Left lobe of liver (tissue), 2 donors: Measurements from ENCODE around the gene UHMK1. TPM values are rescaled to one million over a fixed set of nuclear protein-coding genes. Genes with fewer than 3 reads are reported as not detected.
A peak's percentile ranks its signal among the peaks of the same experiment; 100 is the strongest.
"Not testable (repeated sequence)": the region's sequence is repeated elsewhere in the genome, so short reads cannot be mapped to it uniquely, and the experiment has no call there.

Experiments used
- ATAC-seq: fragments of 200-7000 bp; cut with Tn5 transposase; one replicate; pipeline ENCODE4 v1.9.1; 2020; ENCODE audit warnings: mild to moderate bottlenecking, moderate library complexity
- DNase-seq: peaks from one replicate; pipeline ENCODE4 v3.0.0-alpha.2; 2020; ENCODE audit warnings: low spot score
- total RNA-seq: library from RNA; stranded (reverse); gene quantifications from one replicate; pipeline ENCODE4 v1.2.1, GENCODE V29; 2021
- donor health status: DM: no; HTN: no; CAD: no; lungs with moderate emphysema.
- donor health status: DM: no; HTN: yes; CAD: no.

The UHMK1 gene
- 35.8 TPM for total RNA-seq

- DNase-seq (peak; percentile 90), ATAC-seq (peak; percentile 99)
These were observed at the start of gene UHMK1 for GRCh38 chr1:162497723-162498495. Gene UHMK1 (plus strand): TSS chr1:162497818. CDS start chr1:162498001, 183 bp downstream.

GRCh38 chr1:162454361-162454760 is 43.3 kb upstream of the UHMK1 start:
- not testable (repeated sequence) for ATAC-seq, DNase-seq

DNA sequence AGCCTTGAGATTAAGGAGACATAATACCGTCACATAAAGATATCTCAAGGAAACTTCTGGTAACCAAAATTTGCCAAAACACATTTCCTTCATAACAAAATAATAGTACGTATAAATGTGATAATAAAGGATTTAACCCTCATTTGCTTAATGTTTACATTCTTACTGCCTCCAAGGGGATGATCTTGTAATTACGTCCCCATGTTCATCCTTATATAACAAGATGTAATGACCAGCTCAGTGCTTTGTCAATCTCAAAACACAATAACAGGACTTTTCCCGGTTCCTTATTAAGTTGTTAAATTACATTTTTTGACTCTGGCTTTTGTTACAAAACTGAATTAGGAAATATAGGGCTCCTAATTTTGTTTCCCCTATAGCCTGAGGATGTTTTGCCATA is 41.3 kb upstream of the UHMK1 start:
- no peak for ATAC-seq

DNA sequence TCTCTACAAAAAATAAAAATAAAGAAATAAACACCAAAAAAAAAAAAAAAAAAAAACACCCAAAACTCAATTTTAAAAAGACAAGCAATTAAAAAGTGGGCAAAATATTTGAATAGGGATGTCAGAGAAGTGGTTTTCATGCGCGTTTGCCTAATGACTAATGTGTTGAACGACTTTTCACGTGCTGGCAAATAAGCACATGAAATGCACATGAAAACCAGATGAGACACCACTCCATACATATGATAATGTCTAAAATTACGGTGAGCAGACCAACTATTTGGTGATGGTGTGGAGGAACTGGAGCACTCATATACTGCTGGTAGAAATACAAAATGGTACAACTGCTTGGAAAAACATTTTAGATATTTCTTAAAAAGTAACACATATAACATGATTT is 39.4 kb upstream of the UHMK1 start:
- no peak for ATAC-seq

More for the DNA sequence above, 41.3 kb upstream of the UHMK1 start:
- no peak for DNase-seq

GRCh38 chr1:162462425-162462824 is 35.2 kb upstream of the UHMK1 start:
- ATAC-seq, DNase-seq: not testable (repeated sequence)

More for the DNA sequence above, 39.4 kb upstream of the UHMK1 start:
- DNase-seq: no peak

DNA sequence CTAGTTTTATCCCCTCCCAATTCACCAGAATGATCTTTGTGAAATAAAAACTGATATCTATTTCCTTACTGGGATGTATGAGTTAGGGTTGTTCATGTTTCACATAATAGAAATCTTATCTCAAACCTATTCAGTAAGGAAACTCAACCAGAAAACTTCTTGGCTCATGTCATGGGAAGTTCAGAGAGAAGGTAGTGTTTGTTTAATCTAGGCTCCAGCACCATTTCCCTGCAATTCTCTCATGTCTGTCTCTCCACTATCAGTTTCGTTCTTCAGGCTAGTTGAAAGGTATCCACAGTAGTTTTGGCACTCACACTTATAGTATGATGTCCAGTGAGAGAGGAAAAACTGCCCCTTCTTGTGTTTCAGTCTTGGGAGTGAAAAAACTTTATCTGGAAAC is 34.6 kb upstream of the UHMK1 start:
- ATAC-seq (no peak), DNase-seq (no peak)

DNA sequence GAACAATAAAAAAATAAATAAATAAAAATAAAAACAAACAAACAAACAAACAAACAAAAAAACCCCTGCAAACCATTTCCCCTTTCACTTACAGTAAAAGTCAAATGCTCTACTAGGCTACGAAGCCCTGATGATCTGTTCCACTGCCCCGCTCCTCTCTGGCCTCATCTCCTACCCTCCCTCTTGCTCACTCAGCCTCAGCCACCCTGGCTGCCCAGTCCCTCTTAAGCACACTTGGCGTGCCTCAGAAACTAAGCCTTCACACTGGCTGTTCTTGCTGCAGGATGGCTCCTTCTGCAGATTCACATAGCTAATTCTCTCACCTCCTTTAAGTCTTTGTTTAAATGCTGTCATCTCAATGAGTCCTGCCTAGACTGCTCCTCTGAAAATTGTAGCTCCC is 30.8 kb upstream of the UHMK1 start:
- no peak for DNase-seq
- no peak for ATAC-seq

DNA sequence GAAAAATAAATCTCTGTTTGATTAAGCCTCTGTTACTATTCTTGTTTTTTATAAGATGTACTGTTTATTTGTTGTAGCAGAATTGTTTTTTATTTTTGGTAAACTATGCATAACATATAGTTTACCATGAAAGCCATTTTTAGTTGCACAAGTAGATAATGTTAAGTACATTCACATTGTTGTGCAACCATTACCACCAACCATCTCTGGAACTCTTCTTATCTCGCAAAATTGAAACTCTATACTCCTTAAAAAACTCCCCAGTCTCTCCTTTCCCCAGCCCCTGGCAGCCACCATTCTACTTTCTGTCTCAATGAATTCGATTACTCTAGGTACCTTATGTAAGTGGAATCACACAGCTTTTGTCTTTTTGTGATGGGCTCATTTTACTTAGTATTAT is 27.4 kb upstream of the UHMK1 start:
- DNase-seq: no peak
- no peak for ATAC-seq

DNA sequence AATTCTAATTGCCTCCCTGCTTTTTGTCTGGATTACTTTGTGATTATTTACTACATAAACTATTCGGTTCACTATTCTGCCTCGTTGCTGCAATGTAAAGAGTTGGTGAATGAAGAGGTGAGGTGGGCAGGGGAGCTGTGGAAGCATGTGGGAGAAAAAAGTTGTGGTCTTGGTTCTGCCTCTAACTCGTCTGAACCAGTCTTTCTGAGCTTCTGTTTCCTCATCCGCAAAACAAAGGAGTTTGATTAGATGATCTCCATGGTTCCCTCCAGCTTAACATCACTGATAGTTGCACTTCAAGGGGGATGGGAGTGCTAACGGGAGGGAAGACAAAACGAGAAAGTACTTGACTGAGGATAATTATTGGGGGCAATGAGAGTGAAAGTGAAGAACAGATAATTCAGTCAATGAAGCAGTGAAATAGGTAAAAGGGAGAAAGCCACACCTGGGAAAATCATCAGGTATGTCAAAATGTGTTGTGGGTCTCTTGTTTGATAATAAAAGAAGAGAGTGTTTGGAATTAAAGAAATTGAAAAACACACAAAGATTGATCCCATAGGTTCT is 26.2 kb upstream of the UHMK1 start:
- no peak for ATAC-seq
- no peak for DNase-seq

- ATAC-seq: peak; percentile 90
- DNase-seq: peak; percentile 49
These were observed 22.5 kb upstream of the UHMK1 start for GRCh38 chr1:162475089-162475488.

- DNase-seq (no peak), ATAC-seq (no peak)
These were observed 22.0 kb upstream of the UHMK1 start for GRCh38 chr1:162475539-162476185.

GRCh38 chr1:162476620-162477019 is 21.0 kb upstream of the UHMK1 start:
- DNase-seq (no peak), ATAC-seq (no peak)

- no peak for DNase-seq
- no peak for ATAC-seq
These were observed 12.4 kb upstream of the UHMK1 start for GRCh38 chr1:162485236-162485635.

- no peak for ATAC-seq
- DNase-seq: no peak
These were observed 10.4 kb upstream of the UHMK1 start for GRCh38 chr1:162487241-162487640.

- no peak for ATAC-seq
- no peak for DNase-seq
These were observed 9.4 kb upstream of the UHMK1 start for GRCh38 chr1:162488219-162488618.

DNA sequence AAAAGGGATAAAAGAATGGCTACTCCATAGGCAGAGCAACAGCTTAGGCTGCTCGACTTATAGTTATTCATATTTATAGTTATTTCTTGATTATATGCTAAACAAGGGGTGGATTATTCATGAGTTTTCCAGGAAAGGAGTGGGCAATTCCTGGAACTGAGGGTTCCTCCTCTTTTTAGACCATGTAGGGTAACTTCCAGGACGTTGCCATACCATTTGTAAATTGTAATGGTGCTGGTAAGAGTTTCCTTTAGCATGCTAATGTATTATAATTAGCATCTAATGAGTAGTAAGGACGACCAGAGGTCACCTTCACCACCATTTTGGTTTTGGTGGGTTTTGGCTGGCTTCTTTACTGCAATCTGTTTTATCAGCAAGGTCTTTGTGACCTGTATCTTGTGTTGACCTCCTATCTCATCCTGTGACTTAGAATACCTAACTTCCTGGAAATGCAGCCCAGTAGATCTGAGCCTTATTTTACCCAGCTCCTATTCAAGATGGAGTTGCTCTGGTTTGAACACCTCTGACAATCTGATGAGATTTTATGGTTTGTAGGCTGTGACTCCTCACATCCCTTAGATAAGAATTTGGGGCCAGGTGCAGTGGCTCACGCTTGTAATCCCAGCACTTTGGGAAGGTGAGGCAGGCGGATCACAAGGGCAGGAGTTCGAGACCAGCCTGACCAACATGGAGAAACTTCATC is 1.9 kb upstream of the UHMK1 start:
- ATAC-seq, DNase-seq: not testable (repeated sequence)

GRCh38 chr1:162497104-162497722 is 405 bp upstream of the UHMK1 start:
- DNase-seq (no peak), ATAC-seq (no peak)

- DNase-seq (no peak), ATAC-seq (no peak)
These were observed 835 bp downstream of the UHMK1 start for GRCh38 chr1:162498496-162498810.

DNA sequence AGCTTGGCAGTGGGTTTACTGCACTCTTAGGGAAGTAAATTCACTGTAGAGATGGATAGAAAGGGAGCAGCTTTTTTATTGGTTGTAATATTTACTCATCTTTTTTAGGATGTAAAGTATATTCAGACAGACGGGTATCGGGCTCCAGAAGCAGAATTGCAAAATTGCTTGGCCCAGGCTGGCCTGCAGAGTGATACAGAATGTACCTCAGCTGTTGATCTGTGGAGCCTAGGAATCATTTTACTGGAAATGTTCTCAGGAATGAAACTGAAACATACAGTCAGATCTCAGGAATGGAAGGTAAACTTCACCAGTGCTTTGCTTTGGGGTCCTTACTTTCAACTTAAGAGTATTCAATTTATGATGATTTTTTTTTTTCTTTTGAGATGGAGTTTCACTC is 3.2 kb downstream of the UHMK1 start:
- DNase-seq (no peak), ATAC-seq (no peak)

DNA sequence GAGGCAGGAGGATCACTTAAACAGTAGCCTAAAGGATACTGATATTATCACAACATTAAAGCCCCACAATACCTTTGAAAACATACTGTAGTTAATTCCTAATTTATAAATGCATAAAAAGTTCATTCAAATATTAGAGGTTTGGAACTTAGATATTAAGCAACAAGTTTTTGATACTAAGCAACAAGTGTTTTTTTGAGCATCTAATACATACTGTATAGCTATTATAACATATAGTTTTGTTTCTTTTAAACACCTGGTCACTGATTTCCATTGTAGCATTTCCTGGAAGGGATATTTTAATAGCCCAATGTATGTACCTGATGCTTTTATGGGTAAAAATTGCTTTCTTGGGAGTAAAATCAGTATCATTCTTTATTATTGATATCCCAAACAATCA is 4.5 kb downstream of the UHMK1 start:
- DNase-seq (no peak), ATAC-seq (no peak)

- DNase-seq: no peak
- ATAC-seq: no peak
These were observed 5.3 kb downstream of the UHMK1 start for GRCh38 chr1:162502928-162503327.
